ENCODE measurements around the gene DNER.

The DNER gene

DNA sequence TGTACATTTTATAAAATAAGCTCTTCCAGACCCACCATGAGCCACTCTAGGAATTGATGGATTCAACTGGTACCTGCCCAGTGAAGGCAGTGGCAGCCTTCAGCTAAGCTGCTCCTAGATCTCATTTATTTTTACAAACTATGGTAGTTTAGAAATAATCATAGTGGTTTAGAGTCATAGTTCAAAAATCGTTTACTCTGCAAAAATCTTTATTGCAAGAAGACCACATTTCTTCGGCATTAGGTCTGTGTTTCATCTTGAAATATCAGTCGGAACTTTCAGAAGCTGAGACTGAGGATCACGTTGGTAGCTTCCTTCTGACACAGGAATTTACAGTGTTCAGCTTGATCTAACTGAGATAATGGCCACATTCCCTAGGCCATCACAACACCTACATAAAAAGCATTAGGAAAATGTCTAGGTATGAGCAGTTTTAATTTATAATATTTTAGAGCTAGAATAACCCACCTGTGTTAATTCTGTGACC is 237.0 kb downstream of the DNER start:
- DNase-seq, result no peak

DNA sequence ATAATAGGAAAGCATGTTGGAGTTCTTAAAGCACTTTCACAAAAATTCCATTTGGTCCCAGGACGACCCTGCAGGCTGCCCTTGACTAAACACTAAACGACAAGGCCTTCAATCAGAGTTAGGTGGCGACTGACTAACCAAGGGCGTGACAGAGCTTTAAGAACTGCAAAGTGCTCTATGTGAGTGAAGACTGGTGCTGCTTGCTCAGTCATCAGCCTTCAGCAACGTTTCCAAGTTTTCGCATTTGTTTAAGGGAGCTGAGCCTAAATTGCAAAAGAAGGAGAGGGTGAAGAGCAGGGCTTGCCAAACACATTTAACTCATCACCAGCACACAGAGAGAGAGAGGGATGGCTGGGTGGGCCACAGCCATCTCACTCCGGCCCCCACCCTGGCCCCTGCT is 238.6 kb downstream of the DNER start:
- DNase-seq, result no peak

DNA sequence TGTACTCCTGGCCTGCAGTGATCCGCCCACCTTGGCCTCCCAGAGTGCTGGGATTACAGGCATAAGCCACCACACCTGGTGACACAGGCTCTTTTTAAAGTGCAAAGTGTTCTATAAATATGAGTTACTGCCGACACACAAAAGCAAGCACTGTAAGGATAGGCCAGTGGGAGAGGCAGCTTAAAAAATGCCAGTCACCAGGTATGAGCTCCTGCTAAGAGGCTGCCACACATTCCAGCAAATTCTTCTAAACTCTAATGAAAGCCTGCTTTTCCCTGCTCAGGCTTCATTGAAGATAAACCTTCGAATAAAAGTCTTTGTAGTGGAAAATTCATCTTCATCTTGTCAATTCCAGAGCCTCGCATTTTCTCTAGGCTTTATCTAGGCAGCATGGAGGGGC is 240.2 kb downstream of the DNER start:
- no peak for DNase-seq

DNA sequence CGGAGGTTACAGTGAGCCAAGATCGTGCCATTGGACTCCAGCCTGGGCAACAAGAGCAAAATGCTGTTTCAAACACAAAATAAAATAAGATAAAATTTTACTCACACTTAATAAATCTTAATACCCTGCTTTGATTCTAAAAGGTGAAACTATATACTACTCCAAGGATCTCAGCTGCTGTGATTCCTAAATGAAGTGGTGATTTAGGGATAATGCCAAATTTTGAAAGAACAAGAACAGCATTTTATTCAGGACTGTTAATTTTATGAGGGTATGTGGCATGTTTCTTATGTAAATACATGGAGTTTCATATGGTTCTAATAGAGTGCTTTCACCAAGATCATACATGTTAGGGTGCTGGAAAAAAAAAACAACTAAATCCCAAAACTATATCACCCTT is 243.6 kb downstream of the DNER start:
- no peak for DNase-seq

DNA sequence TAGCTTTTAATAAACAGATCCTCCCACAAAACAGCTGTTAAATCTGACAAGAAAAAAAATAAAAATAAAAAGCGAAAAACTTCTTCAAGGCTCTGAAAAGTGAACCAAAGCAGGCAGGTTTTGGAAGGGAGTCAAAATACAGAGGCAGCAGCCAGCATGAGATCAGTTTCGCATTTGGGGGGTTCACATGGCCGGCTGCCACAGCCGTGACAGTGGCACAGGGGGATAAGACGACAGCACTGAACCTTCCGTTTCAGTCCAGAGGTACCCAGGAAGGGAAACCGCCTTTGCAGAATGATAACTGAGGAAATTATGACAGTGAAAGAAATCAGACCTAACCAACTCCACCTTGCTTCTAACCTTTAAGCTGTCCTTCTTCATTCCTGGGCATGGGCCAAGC is 246.6 kb downstream of the DNER start:
- no peak for DNase-seq

DNA sequence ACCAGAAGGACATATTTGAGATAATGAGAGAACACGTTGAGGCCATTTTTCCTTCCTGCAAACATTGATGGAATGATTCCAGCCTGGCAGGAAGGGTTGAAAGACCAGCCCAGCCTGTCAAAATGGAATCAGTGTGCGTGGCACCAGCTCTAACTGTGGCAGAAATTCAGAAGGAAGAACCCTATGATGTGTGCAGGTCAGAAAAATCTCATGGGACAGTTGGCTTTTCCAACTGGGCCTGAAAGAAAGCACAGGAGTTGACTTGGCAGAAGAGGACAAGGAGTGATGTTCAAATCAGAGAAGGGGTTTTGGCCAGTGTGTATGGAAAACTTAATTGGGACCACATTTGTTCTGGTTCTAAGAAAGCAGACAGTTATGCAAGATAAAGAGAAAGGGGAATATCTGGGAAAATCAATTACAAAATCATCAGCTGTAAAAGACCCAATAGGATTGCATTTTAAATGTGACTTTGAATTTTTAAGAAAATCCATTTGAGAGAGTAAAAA is 250.5 kb downstream of the DNER start:
- no peak for DNase-seq

DNA sequence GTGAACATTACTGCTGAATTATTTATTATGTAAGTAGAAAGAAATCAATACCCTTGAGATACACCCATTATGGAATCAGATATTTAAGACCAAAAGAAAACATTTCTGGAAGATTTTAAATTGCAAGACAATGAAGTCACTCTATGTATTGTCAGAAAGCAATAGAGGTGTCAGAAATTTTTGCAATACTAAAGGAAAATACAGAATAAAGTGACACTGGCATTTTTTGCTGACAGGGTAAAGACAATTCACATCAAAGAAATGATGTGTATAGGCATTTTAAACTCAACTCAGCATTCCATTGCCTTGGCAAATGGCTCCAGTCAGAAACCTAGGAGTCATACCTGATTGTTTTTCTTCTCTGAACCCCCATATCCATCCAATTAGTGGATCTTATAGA is 252.2 kb downstream of the DNER start:
- DNase-seq, result no peak

DNA sequence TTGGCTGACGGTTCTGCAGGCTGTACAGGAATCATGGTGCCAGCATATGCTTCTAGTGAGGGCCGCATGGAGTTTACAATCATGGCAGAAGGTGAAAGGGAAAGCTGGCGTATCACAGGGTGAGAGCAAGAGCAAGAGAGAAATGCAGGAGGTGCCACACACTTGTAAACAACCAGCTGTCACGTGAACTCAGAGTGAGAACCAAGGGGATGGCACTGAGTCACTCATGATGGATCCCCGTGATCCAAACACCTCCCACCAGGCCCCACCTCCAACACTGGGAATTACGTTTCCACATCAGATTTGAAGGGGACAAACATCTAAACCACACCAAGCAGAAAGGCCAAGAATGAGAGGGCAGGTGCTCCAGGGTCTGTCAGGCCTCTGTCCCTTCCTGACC is 258.3 kb downstream of the DNER start:
- no peak for DNase-seq

DNA sequence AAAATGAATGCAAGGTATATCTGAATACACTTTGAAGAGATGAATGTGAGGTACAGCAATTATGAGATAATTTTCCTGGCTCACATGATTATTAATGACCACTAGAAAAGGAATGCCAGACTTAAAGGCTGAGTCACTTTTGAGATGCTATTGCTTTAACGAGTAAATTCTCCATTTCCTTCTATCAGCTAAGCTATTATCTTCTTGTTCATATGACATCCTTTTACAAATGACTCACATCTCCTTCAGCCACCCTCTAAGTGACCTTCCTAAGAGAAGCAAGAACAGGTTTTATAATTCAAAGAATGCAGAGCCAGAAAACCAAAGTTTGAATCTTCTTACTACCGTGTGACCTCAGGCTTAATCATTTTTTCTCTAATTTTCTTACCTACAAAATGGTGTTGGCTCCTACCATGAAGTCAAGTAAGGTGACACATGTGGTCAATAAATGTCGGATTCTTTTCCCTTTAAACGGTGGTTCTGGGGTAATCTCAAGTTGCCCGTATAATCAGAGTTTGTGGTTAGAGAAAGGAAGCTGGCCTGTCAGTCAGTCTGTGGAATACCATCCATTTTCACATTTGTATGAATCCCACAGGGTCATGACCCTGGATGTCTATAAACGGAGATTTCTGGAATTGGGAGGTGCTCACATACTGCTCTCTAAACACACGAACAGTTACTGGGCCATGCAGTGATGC is 259.3 kb downstream of the DNER start:
- no peak for DNase-seq

DNA sequence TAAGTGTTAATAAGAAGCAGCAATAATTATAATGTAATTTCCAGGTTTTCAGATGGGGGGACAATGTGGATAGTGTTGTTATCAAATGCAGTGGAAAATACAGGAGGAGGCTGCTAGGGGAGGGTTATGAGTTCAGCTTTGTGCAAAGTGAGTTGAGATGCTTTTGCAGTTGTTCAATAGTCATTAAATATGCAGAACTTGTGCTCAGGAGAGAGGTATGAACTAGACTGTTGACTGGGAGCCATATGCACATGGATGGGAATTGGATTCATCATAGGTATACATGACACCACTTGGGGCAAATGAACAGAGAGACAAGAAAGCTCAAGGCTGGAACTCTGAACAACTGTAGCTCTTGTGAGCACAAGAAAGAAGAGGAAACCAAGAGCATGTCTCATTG is 261.1 kb downstream of the DNER start:
- no peak for DNase-seq

DNA sequence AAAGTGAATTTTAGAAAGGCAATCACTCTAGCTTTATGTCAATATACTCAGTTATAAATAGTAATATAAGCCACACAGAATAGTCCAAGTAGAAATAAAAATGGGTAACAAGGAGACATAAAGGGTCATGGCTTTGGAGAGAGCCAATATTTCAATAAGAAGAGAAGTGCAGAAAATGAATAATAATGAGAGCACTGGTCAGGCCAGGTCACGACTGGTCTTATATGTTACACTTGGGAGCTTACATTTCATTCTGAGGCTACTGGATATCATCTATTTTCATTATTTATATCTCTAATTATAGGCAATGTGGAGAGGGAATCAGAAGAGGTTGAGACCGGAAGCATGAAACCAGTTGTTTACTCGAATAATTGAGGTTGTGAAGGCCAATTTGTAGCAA is 262.5 kb downstream of the DNER start:
- no peak for DNase-seq

DNA sequence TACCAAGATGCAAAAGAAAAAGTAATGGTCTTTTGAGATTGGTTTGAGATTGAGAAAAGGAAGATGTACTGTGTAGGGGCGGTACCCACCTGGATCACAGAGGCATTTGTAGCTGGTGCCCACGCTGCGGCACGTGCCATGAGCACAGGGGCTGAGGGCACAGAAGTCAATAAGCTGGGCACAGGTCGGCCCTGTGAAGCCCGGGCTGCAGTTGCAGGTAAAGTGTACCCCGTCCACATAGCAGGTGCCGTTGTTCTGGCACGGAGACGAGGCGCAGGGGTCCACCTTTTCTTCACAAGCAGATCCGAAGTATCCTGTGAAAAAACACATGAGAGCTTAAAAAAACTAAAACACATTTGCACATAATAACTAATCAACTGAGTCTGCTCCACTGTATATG is 267.1 kb downstream of the DNER start:
- DNase-seq, result no peak

DNA sequence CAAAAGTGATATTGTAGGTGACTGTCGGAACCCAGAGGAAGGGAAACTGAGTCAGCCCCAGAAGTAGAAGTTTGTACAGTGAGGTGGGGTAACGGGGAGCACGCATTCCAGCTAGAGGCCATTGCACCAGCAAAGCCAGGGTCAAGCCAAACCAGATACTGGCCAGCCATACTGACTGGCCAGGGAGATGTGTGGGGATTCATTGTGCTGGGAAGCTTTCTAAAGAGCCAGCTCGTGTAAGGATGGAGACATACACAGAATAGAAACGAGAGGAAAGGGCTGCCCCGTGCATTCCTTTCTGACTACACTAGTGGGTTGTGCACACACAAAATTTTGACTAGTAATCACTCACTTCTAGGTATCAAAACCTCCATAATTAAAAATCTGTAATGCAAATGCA is 268.0 kb downstream of the DNER start:
- DNase-seq, result no peak

DNA sequence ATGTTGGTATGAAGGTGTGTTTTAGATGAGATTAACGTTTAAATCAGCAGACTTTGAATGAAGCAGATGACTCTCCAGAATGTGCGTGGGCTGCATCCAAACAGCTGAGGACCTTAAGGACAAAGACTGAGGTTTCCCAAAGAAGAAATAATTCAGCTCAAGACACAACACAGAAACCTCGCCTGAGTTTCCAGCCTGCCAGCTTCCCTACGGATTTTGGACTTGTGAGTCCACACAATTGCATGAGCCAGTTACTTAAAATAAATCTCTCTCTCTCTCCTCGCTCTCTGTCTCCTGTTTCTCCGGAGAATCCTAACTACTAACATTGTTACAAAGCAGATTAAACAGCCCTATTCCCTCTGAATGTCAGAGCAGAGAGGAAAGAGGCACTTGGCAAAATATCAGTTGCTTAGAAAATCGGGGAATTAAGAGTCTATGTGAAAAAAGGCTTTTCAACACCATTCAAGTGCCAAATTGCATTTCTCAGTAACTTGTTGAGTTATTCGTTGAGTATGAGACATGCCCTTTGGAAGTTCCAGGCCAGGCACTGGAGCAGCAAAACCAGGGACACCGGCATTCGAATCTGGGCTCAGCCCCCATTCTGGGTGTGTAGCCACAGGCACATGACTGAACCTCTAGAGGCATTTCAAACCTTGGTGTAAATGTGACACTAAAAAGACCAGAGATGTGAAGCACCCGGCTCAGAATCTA is 268.7 kb downstream of the DNER start:
- no peak for DNase-seq

DNA sequence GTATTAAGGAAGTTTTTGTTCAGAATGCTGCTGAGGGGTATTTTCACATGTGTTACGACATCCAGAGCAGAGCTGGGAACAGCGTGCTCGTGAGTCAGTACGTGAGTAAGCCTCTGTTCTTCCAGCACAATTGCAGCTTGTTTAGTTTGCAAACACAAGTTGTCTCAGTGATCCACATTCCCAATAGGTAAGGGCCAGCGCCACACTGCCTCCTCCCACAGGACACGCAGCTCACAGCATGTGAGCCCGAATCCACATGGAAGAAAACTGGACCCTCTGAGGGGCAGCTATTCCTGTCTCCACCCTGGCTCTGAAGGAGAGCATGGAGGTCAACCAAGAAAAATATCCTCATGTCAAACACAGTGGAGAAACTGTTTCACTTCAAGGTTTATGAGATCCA is 269.3 kb downstream of the DNER start:
- no peak for DNase-seq

DNA sequence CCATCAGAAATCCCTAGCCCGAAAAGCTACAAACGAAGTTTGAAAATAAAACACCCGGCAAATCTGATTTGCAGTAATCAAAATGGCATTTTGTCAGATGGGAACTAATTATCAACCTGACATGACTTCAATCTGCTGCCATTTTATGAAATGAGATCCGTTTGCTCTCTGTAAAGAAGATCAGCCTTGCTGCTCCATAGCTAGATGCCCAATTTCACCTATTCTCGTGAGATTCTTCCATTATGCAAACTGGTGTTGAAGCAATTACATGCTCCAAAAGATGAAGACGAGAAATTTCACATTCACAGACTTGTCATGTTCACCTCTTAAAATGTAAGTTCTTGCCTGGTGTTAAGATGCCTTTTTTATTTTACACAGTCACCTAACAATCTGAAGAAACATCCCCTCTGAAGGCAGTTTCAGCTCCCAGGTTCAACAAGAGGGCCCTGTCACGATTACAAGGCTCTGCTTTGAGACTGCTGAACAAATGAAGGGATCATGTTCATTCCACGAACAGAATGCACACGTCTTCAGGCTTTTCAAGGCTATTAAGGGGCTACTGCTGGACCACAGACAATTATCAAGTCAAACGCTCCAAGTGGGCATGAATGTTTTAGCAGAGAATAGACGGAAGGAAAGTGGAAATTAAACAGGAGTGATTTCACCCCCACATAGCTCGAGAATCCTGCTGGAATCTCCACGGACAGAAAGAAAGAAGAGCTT is 270.6 kb downstream of the DNER start:
- DNase-seq, result no peak

DNA sequence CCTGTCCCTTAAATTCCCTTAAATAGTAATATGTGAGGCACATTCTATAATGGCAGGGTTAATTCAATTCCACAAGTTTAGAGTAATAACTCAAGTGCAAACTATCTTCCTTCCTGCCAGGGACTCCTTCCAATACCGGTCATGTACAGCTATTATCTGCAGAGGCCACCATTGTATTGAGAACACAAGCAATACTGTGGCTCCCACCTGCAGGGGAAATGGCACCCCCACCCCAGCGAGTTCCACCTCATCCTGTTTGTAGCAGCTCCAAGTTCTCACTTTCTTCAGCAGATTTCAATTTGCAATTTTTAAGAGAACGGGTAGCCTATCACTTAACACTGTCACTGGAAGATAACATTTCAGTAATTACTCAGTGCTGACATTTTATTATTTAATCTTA is 271.2 kb downstream of the DNER start:
- DNase-seq, result no peak

DNA sequence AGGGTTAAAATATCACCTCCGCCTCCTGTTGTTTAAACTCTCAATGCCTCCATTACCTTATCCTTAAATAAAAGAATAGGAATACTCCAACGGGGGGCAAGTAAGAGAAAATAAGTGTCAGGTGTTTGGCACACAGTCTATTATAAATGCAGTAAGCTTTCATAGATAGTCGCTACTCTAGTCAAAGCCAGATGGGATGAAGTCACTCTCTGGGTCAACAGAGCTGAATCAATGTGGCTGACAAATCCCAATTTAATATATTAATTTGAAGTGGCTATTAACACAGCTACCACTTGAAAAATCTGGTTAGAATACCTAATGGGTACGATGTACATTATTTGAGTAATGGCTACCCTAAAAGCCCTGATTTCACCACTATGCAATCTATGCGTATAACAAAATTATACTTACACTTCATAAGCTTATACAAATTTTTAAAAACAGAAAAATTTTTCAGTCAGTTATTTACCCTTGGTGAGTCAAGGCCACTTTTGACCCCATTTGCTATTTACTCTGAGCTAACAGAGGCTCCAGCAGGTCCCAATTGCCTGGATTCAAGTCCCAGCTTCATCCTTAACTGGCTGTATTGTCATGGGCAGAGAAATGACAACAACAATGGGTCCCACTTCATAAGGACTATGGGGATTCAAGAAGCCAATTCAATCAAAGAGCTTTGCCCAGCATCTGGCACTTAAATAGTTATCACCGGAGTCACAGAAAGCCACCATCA is 275.8 kb downstream of the DNER start:
- DNase-seq, result no peak

DNA sequence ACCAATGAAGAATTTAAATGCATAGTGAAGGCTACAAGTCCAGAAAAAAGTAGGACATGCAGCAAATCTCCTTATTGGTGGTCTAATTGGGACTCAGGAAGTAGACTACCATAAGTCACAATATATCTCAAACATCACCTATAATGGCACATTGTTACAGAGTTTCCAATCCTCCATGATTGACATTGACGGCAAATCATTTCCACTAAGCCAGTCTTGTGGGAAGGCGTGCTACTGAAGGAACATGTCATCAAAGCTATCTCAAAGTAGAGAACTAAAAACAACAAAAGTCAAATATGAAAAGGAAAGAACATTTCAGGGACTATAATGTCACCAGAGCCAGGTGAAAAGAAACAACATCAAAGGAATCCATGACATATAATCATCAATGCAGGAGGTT is 276.9 kb downstream of the DNER start:
- DNase-seq, result no peak

DNA sequence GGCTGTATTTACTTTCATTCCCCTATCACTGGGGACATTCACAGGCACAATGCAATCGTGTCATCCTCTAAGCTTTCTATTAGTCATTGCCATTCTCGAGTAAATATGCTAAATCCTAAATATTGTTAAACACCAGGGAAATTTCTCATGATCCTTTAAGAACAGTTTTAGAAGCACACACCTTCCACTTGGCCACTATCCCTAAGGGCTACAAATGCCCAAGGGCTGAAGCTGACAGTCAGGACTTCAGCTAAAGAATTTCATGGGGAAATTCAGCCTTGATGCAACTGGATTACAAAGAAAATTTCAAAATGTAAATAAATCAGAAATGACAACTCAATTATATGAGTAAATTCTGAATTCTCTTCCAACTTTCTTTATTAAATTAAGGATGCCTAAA is 280.2 kb downstream of the DNER start:
- no peak for DNase-seq

DNA sequence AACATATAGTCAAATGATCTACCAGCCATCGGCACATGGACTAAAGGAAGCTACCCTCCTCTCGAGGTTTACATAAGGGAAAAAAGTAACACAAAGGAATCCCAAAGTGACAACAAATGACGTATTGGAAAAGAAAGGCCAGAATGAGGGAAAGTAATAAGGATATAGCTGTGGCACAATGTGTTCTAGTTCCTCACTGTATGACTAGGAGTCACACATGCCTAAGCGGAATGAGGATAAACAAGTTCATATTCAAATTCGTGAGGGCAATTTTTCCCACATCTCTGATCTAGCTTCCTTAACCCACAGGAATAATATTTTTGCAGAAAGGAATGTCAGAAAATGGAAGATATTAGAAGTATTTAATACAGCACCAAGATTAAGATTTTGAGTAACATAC is 281.0 kb downstream of the DNER start:
- DNase-seq, result no peak

DNA sequence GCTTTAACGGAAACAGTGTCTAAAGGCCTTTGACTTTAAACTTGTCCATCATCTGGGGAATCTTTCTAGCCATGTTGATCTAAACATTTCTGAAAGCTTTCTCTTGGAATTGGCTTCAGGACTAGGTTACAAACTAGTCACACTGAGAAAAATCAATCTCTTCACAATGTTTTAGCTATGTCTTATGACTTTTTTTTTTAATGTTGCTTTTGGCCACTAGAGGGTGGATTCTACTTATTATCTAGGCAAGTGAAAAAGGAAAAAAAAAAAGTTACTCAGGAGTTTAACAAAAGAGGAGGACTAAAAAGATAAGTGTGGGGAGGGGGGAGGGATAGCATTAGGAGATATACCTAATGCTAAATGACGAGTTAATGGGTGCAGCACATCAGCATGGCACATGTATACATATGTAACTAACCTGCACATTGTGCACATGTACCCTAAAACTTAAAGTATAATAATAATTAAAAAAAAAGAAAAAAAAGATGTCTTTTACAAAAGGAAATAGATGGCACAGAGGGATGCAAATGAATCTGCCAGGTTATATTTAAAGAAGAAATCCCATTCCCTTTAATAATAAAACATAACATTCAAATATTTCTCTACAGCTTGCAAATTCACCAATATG is 282.9 kb downstream of the DNER start:
- no peak for DNase-seq

DNA sequence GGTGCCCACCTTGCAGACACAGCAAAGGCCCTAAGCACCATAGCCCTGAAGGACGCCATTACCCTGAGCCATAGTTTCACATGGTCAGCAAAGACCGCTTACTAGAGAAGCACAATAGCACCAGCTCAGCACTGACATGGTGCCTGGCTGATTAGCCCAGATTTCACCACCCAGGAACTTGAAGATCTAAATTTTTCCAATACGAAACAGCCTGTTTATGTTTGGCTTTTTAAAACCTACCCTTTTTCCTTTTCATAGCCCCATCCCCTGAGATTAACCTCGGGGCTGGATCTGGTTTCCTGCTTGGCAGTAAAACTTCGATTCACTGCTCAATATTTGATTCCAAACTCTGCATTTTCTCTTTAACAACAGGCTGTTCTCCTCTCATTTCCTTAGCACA is 284.8 kb downstream of the DNER start:
- no peak for DNase-seq
